Gastrocnemius medialis (tissue), 4 donors: ENCODE data around the gene NCOR2.

Source experiments
- POLR2A ChIP-seq, 2 donors: fragments of 450-650 bp; IDR thresholded peaks; one replicate each; pipeline ENCODE4 v1.6.1; 2017; ENCODE audit warnings: antibody characterized with exemption in 2 of 2, mild to moderate bottlenecking in 2 of 2, moderate library complexity in 2 of 2
- TF ChIP-seq, protein P1 (sequence below), 5 experiments: fragments of 450-650 bp in 3 of 5; fragments of 200-600 bp in 2 of 5; sonication (generic) in 2 of 5; IDR thresholded peaks in 4 of 5; conservative IDR thresholded peaks in 1 of 5; 1 replicate in 4 of 5; 2 replicates in 1 of 5; pipeline ENCODE4 v1.5.1; 2016 to 2019; ENCODE audit warnings: antibody characterized with exemption in 5 of 5, mild to moderate bottlenecking in 3 of 5, moderate library complexity in 3 of 5

DNA sequence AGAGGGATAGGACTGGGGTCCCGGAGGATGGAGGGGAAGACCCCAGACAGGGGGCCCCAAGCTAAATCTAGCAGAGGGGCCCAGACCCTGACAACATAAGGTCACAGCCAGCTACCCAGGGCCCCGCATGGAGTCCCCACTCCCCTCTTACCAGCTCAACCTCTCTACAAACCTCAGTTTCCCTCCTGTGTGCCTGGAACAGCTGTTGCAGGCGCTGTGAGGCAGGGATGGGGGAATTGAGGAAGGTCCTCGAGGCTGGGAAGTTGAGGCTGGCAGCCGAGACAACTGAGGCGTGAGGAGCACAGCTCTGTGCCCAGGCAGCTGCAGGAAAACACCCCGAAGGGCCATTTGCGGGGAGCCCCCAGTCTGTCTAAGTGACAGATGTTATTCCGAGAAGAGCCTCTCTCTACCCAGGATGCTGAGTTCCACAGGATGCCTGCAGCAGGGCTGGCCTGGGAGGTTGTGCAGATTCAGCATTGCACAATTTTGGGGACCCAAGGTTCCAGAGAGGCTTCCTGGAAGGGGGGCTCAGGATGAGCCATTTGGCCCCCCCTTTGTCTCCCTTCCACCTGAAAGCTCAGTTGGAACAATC is 42.7 kb upstream of the NCOR2 start:
- TF ChIP-seq, protein P1, sequence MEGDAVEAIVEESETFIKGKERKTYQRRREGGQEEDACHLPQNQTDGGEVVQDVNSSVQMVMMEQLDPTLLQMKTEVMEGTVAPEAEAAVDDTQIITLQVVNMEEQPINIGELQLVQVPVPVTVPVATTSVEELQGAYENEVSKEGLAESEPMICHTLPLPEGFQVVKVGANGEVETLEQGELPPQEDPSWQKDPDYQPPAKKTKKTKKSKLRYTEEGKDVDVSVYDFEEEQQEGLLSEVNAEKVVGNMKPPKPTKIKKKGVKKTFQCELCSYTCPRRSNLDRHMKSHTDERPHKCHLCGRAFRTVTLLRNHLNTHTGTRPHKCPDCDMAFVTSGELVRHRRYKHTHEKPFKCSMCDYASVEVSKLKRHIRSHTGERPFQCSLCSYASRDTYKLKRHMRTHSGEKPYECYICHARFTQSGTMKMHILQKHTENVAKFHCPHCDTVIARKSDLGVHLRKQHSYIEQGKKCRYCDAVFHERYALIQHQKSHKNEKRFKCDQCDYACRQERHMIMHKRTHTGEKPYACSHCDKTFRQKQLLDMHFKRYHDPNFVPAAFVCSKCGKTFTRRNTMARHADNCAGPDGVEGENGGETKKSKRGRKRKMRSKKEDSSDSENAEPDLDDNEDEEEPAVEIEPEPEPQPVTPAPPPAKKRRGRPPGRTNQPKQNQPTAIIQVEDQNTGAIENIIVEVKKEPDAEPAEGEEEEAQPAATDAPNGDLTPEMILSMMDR (IDR thresholded peaks at IDR 0.05 in 4 of 5, conservative IDR thresholded peaks at IDR 0.05 in 1 of 5) = no peak
- no peak for TF ChIP-seq POLR2A (IDR thresholded peaks at IDR 0.05)
